GM18868 (cell line): ENCODE measurements around the gene WWTR1.

Experiments
- ATAC-seq: cut with Tn5 transposase; IDR thresholded peaks from one replicate; pipeline ENCODE4 v1.9.1; 2021; ENCODE audit warnings: mild to moderate bottlenecking, moderate library complexity; ENCODE audit not compliant: unreplicated experiment

The WWTR1 gene

DNA sequence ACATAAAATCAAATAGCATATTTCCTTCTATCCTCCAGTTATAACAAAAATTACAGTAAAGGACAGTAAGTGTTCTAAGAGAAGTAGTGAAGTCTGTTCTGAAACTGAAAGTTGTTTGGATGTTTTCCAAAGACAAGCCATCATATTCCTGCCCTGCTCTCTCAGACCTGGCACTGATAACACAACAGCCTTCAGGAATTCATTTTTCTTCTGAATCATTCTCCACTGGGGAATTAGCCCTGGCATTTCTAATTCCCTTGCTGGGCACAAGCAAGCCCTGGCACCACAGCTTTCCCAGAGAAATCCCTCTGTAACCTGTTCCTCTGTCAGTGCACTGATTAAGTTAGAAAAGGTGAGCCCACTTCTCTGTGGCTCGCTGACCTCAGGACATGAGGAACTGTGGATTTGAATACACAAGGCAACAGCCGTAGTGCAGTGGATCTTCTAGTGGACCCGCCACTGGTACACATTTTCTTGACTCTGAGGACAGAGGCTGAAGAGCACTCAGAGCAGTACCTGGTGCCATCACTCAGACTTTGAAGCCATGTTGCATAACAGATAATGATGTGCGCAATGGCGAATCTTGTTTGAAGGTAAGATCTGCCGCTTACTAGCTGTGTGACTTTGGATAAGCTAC lies 61.6 kb downstream of the WWTR1 start:
- no peak for ATAC-seq

DNA sequence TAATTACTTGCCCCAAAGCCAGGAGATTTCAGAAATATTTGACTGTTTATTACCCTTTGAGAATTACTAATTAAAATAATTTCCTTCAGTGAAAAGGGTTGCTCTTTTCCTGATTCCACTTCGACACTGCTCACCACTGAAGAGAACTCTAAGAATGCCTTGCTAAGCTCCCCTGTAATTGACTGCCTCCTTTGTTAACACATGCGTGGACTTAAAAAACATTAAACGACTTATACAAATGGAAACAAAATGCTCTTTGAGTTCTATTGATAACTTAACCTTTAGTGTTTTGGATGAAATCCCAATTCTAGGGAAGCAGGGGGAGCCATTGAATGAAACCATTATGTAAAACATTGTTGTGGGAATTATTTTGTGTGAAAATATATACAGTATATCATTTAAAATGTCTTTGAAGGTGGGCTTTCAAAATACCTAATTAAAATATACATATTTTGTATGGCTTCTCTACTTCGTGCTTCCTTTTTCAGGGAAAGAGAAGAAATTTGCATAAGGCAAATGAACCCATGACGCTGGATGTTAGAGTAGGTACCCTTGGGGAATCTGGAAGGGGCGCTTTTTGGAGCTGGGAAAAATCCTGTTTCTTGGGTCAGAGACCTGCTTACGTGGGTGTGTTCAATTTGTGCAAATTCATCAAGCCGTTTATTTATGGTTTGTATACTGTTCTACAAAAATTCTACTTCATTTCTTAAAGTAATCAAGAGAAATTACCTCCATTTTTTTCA lies 64.2 kb downstream of the WWTR1 start:
- ATAC-seq = no peak

DNA sequence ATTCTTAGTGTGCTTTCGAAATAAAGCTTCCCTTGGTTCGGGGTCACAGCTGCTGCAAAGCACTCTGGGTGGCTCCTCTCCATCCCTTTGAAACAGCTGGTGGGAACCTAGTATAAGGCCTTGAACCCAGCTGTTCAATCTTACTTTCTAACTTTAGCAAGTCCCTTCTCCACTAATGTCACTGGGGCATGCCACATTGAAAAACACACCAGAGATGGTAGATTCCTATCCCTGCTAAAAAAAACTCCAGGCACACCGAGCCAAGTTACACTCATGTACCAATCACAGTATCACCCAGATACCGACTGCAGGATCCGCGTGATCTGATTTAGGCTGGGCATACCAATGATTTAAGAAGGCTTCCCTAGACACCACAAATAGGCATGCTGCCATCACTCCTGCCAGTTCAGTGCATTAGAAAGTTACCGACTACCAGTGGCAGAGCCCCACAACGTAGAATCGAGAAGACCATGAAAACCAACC lies 65.0 kb downstream of the WWTR1 start:
- ATAC-seq = no peak

DNA sequence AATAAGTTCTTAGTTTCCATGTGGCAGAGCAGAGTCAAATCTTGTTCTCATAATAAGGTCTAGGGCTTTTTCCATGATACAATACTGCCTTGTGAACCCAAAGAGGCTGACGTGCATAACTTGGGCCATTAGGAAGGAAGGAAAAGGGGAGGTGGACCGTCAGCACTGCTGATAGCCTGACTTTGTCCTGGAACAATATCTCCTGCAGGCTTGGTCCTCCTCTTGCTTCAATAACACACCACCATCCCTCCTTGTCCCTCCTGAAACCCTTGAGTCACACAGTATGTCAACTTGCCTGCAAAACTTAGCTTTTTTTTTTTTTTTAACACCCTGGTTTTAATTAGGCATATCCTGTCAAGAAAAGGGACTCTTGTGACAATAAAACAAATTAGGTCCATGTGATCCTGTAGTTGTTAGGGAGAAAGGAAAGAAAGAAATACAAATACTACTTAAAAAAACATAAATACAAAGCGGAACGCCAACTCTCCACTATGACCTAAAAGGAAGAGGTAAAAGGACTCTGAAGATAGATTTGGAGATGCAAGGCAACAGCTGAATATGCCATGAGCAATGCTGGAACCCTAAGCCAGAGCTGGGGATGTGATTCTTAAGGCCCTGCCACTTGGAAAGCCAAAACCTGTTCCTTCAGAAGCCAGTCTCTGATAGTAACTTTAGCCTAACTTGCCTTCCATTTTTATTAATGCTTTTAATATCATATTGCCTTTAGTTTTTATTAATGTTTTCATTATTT lies 67.0 kb downstream of the WWTR1 start:
- ATAC-seq = no peak

DNA sequence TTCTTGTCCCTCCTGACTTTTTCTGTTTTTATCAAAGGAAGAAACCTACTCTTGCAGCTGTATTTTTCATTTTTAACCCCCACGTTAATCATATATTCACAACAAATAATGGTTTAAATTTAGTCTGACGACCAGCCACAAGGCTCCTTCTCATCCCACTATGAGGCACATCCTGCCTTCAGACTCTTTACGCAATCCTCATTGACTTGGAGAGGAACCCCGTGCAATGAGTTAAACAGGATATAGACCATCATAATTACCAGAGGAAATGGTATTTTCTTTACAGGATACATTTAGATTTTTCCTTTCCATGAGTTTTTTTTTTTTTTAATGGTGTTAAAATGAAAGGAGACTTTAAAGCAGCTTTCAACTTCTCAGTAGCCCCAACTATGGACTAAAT lies 68.5 kb downstream of the WWTR1 start:
- no peak for ATAC-seq

DNA sequence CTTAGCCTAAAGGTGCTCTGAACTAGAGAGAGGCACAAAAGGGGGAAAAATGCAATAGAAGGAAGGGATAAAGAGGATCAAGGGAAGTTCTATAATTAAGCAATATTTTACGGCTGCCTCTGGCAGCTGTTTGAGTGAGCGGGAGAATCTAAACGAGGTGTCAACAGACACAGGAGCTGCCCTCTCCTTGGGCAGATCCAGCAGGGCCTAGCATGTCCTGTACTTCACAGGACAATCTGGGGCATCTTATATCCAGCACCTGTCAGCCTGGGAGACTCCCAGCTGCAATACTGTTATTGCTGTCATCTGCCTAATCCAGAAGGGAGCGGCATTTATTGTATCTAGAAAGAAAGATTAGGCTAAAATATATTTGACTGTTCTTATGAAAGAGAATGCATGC lies 68.9 kb downstream of the WWTR1 start:
- no peak for ATAC-seq

DNA sequence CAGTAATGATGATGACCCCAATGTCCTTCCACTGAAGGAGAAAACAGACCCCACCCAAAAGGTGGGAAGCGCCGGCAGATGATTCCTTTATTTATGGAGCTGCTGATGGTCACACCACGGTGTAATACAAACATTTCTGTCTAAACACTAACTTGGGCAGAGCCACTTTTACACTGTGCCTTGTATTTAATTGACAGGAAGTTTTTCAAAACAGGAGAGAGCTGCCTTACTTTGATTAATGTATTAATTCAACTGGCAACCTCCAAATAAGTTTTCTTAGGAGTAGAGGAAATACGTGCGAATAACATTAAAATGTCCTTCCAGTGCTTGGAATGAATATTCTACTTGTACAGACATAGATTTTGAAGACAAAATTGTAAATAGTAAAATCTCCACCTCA lies 70.4 kb downstream of the WWTR1 start:
- no peak for ATAC-seq

DNA sequence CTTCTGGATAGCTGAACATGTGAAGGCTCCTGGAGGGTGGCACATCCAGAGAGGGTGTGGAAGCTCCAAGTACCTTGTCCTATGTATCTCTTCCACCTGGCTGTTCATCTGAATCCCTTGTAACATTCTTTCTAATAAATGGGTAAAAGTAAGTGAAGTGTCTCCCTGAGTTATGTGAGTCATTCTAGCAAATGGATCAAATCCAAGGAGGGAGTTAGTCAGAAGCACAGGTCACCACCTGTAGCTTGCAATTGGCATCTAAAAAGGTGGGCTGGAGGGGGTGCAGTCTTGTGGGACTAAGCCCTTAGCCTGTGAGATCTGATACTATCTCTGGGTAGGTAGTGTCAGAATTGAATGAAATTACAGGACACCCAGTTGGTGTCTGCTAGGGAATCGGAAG lies 71.0 kb downstream of the WWTR1 start:
- ATAC-seq = no peak

DNA sequence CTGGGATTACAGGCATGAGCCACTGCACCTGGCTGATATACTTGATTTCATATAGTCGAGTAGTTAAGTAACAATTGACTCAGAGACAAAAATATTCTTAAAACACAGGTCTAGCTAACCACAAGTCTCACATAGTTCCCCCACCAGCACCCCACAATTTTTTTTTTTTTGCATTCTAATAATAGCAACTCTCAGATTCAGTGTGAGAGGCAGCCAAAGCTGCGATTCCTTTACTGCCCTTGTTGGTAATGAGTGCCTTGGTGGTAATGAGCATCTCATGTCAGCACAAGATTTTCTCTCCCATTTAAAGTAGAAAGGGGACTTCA lies 72.5 kb downstream of the WWTR1 start:
- ATAC-seq = peak; percentile 82

DNA sequence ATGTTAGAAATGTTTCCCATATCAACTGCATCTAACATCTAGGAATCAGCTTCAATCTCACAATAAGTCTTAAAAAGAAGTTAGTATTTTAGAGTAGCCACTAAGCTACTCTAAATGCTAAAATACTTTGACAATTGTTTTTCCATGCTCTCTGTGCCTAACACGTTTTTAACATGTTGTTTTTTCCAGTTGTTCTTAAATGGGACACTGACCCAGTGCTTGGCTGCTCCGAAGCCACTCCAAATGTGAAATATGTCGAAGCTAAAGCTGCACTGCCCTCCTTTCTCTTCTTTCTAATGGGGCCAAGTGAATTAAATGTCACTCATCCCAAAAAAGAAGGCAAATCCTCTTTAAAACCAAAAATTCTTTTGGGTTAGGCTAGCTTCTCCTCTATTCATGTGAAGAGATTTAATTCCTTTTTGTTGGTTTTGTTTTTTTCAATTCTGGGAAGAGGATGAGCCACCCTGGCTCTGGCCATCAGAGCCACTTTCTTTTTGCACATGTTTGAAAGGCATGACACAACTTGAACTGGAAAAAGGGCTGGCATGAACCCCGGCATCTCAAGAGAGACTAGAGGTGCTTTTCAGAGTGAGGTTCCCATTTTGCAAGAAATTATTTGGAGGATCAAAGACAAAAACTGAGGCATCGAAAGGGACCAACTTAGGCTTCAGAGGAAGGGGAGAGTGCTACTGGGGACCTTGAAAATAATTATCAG lies 73.7 kb downstream of the WWTR1 start:
- ATAC-seq = no peak

DNA sequence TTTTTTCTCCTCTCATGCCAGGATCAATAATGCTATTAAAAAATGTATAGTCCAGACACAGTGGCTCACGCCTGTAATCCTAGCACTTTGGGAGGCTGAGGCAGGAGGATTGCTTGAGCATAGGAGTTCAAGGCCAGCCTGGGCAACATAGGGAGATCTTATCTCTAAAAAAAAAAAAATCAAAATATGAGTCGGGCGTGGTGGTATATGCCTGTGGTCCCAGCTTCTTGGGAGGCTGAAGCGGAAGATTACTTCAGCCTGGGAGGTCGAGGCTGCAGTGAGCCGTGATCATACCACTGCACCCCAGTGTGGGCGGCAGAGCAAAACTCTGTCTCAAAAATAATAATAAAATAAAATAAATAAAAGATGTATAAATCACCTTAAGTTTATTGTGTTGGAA lies 75.4 kb downstream of the WWTR1 start:
- ATAC-seq = no peak

DNA sequence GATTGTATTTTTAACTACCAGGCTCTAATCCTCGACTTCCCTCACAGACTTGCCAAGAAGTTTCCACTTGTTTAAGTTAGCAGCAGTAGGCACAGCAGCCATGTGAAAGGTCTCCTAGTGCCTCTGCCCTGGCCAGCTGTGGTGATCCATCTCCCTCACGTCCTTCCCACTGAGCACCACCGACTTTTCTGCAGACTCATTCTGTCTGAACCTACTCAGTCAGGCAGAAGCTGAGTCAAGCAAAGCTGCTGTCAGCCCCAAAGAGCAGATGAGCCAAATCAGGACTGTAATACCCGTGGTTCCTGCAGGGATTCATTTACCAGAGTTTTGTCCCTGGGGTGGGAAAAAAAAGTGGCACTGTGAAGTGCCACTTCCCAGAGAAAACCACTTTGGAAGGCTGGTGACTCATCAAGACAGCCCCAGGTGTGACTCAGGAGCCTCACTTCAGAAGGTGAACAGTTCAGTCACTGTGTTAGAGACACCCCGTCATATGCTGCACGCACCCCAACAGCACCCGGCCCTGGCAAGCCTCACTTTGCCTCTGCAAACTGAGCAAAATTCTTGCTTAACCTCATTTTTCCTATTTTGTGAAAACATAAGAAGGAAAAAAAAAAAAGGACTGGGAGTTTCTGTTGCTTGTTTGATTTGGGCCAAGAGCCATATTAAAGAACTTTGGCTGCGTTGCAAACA lies 76.0 kb downstream of the WWTR1 start:
- peak; percentile 31 for ATAC-seq

DNA sequence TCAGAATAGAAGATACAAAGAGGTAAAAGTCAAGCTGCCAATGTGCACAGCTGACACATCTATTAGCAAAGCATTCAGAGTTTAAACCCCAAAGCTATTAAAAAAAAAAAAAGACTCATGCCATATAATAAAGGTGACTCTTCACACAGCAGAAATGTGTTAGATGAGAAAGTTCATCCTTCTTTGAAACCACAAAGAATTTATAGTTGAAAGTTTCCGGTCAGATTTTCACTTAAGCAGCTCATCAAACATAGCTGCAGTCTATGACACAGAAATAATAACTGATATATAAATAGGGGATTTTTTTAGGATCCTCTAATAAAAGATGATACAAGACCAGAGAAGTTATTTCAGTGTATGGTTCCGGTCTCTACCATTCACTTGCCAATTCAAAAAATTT lies 76.6 kb downstream of the WWTR1 start:
- ATAC-seq = peak; percentile 32

DNA sequence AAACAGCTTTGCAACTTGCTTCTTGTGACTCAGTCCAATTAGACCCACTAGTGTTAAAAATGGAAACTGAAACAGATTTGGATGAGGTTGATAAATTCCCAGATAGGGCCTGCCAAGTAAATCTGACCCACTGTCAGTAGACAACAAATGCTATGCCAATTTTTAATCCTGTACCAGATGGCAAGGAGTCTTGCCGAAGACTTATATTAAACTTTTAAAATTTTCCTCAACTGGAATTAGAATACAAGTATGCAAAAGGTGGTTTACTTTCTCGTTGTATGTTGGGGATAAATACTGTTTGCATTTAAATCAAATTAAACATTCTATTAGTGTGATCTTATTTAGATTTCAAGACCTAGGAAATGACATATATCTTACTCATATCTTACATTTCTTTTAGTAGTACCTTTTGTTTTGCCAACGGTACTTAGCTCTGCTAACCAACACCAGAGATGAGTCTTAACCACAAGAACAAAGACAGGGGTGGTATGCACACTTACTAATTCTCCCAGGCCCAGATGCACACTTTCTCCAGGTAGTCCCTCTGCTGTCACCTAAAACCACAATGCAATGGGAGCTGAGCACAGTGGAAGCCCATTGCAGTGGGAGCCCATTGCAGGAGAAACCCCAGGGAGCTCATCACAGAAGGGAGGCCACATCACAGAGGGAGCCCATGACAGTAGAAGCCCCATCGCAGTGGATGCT lies 77.8 kb downstream of the WWTR1 start:
- ATAC-seq = peak; percentile 54

DNA sequence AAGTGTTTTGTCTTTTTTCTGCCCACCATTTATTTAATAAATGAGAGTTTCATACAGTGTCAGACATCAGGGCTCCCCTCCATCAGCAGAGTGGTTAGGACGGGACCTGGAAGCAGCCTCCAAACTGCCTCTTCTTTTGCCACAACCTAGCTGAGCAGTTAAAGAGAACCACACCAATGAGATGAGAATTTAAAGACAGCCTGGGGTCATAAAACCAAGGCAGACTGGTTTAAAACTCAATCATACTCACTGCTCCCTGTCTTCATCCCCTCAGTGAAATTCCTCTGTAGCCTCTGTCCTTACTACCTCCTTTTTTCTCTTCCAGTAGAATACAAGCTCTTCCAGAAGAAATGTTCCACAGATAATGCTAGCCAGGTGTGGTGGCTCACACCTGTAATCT lies 78.7 kb downstream of the WWTR1 start:
- no peak for ATAC-seq

DNA sequence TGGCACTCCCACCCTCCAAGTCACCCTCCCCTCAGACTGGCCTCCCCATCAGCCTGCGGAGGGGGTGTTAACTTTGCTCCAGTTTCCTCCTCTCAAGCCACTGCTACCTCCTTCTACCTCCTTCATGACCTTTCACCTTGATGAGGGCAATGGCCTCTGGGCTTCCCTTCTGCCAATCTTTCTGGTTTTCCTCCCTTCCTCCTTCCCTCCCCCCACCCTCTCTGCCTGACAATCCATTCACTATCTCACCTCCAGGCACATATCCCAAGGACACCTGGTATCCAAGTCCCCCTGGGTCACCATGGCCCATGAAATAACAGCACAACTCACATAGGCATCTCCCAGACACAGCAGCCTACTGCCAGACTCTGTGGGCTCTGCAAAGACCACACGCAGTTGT lies 80.0 kb downstream of the WWTR1 start:
- ATAC-seq = no peak

DNA sequence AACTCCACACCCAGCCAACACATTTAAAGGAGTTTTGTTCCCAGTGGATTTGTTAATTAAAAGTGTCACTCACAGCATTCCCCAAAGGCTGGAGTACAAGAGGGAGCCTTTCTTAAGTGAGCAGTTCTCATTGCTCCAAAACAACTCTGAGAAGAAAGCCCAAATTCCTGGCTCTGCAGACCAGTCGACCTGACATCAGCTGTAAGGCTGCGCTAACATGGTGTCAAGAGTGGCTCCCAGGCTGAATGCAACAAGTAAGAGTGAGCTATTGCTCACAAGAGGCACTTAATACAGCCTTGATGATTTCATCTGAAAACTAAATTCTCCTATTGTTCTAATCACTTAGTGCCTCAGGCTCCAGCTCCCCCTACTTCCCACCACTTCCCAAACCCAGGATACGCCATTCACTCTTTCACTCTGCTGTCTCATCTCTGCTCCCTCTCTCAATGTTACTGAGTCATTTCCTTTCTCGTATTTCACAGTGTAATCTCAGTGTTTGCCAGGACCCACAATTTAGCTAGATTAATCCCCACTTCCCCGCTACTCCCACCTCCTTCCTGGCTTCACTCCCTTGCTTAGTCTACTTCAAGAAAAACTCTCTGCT lies 81.8 kb downstream of the WWTR1 start:
- peak; percentile 48 for ATAC-seq

DNA sequence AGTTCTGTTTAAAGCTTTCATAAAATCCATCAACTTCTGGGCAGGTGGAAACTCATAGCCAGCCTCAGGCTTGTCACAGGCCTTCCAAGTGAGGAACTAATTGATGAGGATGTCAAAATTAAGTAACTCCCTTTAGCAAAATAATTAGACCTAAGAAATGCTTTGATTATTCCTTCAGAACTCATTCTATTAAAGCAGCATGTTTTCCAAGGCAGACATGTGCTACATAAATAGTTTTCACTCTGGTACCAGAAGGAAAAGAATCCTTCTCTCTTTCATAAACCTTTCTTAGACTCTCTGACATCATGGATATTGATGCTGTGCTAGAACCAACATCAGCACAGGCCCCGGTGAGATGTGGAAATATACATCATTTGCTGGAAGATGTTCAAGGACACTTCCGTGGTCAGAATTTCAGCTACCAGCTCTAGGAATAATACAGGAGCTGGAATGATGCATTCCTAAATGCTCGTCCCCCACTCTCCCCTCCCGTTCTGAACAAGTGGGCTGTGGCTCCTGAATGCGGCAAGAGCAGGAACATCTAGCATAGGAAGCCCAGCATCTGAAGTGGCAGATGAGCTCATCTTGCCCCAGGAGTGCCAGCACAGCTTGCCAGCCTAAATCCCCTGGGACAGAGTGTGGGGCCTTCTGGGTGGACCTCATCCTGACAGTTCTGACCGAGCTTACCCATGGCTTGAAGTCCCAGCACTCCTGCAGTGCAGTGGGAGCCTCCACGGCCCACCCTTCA lies 82.4 kb downstream of the WWTR1 start:
- ATAC-seq = no peak

DNA sequence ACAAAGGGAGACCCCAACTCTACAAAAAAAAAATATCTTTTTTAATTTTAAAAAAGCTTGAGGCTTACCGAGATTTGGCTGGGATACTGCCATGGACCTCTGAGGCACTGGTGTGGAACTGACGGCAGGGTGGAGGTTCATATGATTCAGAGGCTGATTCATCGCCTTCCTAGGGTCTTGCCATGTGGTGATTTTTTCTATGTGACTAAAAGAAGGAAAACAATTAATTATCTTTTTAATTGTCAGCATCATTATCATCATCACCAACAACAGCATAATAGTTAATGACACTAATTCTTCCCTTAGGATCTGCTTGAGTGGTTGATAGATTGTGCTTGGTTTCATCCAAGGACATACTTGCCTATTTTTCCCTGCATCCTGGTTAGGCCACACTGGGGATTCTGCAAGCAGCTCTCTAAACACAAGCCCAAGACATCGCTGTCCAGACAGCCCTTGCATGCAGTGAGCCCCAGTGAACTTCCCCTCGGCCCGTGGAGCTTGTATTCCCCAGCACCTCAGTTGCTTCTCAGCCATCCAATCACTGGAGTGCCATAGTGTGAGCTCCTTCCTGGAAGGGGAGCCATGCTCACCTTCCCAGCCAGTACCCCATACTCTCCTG lies 84.9 kb downstream of the WWTR1 start:
- no peak for ATAC-seq
